Activated T-cell treated with anti-CD3 and anti-CD28 coated beads, Interleukin-2, amount 50 U/mL, for 1 hour (primary cell): ENCODE results near the gene NR2F2.

Source experiments
- DNase-seq: peaks from one replicate; pipeline ENCODE4 v3.0.0-alpha.2; 2020

Gene NR2F2

DNA sequence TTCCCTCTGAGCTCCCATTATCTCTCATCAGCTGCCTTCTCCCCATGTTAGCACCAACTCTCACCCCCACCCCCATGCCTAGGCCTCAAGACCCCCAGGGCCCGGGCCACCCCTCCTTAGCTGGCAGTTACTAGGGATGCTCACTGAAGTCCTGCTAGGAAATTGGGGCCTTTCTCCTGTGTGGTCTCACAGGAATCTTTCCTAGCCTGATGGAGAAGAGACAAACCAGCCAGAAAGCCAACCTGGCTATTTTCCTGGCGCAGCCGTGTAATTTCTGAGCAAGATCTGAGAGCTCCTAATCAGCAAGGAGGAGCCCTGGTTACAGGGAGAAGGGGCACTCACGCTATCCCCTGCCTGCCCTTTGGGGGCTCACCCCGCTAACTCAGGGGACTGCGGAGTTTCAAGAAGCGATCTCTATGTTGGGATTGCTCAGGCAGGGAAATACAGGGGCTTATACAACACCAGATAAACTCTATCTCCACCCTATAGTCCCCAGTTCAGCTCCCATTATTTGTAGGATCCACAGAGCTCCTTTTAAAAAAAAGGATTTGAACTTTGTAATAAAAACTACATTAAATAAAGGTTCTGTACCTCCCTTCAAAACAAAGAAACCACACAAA, 25.2 kb downstream of the NR2F2 start:
- DNase-seq, result no peak

DNA sequence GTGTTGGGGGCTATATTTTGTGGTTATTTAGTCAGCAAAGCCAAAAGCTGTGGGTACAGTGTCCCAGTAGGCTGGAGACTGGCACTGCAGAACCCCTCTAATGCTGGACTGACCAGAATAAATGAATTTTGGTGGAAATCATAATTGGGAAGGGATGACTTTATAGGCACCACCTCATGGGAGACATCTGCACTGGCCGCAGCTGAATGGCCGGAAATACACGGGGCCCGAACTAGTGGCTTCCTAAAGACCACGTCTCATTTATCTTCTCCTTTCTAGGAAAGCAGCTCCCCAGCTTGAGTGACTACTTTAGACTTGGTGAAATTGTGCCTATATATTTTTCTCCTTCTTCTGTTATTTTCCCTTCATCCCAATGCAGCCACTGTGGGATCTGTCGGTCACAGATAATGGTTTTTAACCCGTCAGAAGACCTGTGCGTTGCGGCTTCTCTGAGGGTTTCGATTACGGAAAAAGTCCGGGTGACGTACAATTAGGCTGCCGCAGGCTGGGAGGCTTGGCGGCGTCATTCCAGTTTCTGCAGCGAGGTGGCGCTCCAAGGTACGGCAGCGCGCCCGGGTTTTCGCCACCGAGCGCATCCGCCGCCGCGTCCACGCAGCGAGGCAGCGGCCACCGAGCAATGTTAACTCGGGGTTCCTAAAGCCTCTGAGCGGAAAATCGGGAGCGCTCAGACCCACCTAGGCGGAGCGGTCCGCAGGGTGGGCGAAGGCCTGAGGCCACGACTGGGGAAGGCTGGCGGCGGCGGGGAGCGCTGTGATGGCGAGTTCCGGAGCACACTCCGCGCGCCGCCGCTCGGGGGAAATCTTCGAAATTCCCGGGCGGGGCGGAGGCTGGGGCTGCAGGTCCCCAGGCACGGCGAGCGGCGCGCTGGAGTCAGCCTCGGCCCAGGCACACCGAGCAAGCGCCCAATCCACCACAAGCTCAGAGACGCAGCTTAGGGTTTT, 26.3 kb downstream of the NR2F2 start:
- DNase-seq, result peak; percentile 72

DNA sequence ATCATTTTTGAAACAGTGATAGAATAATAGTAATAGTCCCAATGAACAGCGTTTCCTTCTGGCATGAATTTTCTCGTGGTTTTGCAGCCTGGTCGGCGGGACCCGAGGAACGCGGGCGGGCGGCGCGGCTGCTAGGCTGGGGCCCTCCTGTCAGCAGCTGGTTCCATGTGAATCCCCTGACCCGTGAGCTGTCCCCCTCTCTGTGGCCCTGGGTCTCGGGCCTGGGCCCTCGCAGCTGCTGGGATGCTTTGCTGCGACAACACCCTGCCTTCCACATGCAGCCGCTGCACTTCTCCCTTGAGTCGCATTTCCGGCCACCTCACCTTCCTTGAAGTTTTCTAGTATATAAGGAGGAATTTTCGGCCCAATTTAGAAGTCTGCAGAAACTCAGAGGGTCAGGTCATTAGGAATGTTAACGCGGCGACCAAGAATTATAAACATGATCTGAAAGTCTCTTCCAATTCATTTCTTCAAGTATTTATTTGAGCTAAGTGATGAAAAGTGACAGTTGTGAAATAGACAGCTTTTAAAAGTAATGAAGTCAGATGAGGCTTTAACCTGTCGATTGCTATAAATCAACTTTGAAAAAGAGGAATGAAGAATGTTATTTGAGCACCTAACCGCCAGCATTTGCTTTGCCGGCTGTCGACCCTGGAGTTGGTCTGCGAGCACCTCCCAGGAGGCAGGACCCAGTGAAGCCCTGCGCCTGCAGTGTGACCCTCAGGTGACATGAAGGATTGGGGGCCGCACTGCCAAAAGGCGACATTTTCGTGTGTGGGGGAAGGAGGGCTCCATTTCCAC, 27.7 kb downstream of the NR2F2 start:
- DNase-seq, result no peak

DNA sequence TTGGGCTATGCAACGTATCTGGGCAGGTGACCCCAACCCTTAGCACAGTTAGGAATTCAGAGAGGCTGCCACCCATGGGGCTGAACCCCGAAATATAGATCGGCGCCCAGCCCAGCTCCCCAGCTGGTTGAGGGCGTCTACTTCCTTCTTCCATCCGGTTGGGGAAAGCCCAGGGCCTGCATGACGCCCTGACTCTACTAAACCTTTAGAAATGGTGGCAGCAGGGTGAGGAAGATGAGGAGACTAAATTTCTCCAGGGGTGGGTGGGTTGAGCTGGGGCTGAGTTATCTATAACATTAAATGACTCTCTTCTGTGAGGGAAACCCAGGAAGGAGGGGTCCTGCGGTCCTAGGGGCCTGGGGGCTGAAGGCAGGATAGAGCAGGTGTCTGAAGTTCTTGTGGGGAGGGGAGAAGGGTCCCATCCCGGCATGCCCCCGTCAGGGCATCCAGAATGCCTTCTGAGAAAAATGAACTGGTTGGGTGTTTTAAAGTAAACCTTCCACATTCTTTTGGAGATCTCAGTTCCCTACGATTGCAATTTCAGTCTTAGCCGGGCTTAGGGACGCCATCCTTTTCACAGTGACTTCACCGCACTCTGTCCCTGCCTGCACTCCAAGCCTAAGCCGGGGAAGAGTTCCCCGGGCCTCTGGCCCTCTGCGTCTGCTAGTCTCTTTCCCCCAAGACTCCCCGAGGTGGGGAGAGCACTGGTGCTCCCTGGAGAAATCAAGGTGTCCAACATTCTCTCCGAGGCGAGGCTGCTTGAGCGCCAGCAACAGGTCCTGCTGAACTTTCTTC, 28.5 kb downstream of the NR2F2 start:
- no peak for DNase-seq

DNA sequence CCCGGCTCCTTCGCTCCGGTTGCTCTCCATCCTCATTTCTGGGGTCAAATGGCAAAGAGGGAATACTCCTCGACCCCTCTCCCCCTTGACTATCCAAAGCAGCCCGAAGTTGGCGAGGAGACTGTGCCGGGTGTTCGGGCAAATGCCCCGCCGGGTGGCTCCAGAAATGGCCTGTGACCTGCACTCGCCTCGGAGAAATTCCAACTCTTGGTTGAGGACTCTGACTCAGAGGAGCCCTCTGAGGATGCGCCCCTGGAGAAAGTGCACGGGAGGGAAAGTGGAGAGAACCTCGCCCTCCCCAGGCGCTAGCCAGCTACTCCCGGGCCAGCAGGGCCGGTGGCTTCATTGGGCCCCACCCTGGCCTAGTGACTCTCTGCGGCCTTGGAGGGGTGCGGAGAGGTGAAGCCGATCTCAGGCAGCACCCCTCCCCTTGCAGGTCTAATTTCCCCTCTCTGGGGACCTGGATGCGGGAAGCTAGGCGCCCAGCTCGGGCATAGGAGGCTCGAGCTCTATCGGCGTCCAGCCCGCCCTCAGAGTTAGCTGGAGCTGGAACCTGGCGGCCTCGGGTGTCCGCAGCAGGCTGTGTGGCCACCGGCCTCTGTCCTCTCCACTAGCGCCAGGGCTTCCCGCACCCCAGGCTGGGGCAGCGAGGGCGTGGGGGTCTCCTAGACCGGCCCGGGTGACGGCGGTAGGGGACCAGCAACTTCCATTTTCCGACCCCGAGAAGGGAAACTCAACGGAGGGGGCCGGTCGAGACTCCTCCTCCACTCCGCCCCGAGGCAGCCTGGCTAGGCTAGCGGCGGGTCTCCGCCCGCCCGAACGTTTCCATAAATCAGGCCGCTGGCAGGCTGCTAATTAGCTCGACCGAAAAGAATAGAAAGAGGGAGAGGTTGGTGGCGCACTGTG, 29.4 kb downstream of the NR2F2 start:
- DNase-seq, result no peak

DNA sequence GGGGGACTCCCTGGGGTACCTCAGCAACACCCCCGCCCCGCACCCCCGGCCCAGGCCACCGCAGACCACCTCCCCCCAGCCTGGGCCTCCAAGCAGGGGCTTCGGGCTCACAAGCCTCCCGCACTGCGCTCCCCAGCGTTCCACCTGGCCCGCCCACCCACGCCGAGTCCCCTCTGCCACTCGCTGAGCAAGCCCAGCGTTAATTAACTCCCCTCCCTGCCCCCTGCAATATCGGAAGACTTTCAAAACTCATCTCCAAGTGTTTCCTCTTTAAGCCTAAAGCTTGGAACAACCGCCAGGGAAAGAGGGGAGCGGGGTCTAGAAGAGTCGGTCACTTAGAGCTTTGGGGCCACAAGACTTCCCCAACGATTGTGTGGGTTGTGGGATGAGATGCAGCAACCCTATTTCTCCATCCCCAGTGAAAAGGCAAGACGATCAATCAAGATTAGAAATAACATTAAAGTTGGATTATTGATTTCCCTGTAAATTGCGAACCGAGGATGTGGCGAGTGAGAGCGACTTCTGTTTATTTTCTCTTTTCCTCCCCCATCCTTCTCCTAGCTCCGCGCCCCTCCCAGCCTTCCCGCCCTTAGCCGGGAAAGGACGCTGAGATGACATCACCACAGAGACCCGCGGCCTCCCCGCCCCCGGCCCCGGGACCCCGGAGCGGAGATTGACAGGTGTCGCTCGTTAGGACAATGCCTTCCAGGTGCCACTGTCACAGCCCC, 30.2 kb downstream of the NR2F2 start:
- DNase-seq, result no peak

DNA sequence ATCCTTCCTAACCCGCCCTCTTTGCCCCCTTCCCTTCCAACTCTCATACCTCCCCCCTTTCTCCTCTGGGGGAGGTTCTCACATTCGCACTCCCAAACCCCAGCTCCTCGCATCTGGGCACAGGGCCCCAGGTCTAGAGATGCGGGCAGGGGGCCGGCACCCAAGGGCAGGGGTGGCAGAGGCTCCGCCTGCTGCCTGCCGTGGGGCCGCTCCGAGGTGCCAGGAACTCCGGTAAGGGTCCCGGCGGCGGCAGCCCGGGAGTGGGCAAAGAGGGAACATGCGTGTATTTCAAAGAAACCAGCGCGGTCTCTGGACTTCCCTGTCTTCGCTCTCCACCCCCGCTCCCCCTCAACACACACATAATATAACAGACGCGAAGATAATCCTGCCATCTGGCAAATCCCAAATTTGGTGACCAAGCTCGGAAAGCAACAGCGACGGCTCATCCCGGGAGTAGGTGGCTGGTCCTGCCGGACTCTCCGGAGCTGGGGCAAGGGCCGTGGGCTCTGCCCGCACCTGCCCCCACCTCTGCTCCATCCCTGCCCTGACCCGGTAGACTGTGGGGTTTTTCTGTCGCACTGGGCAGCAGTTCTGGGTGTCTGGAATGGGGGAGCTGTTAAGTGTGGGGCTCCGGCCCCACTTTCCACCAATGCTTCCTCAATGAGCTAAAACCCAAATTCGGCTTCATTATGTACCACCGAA, 31.0 kb downstream of the NR2F2 start:
- DNase-seq, result no peak

DNA sequence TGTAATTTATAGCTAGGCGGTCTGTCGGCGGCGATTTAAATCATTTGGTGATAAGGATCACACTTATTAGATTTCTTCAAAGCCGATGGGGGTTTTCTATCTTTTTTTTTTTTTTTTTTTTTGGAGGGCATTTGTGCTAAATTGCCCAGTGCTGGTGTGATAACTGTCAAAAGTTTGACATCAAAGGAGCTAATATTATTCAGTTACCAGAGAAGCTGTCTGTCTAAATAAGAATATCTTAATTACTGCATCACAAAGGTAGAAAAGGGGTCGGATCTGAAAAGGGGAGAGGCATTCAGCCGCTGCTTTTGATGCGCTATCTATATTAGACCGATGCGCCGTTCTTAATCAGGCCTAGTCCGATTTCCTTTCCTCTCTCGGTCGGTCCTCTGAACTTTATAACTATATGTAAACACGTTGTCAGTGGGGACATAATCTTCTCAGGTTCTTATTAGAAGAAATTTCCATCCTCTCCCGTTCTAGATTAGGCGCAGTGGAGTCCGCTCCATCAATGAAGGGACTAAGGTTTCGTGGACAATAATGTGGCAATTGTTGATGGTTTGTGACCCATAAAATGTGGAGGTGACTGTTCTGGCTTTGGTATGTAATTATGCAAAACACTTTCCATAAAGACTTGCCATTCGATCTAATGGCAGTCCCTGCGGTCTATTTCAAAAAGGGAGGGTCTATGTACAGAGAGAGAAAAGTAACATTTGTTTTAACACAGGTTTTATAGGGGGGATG, 31.7 kb downstream of the NR2F2 start:
- no peak for DNase-seq

DNA sequence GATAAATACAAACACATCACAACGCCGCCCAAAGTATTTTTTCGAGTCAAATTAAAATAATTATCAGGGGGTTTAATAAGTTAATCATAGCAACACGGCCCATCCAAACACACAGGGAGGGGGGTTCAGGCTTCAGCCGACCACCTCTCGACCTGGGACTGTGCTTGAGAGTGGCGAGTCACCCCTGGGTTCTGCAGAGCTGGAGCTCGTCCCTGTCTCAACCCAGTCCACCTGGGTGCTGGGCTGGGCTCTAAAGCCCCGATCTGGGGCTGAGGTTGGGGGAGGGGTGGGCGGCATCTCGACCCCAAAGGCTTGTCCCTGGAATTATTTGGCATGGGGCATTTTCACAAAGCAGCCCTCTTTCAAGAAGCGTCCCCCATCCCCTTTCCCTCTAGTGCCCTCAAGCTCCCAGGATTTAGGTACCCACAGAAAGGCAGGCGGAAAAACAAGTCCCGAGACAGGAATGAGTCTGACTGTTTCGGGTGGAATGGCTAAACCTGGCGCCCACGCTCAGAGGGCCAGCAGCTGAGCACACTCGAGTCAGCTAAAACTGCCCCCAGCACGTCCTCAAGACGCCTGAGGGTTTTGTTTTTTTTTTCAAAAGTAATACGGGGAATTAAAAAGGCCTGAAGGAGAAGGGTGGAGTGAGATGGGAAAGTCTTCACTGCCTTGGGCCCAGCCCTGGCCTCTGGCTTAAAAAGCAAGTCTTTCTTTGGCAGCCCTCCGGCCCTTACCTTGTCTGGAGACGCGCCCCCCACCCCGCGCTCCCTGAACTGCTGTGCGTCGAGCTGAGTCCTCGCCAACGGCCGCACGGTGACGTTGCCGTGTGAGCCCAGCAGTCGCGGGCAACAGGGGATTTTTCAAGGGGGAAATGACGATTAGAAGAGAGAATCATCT, 32.5 kb downstream of the NR2F2 start:
- no peak for DNase-seq

DNA sequence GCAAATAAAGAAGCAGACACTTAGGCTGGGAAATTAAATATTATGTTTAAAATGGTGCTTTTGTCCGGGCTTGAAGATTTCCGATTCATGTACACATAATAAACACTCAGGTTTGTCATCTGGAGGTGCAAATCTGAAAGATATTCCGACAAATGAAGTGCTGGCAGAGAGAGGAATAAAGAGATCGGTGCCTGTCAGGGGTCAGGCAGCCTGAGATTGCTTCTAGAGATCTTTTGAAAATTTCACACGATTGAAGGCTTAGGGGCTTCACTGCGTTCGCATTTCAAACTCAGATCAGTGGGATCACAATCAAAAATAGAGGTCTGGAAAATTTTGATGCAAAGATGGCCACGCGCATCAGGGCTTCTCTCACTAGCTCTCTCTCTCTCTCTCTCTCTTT, 33.2 kb downstream of the NR2F2 start:
- DNase-seq, result no peak

DNA sequence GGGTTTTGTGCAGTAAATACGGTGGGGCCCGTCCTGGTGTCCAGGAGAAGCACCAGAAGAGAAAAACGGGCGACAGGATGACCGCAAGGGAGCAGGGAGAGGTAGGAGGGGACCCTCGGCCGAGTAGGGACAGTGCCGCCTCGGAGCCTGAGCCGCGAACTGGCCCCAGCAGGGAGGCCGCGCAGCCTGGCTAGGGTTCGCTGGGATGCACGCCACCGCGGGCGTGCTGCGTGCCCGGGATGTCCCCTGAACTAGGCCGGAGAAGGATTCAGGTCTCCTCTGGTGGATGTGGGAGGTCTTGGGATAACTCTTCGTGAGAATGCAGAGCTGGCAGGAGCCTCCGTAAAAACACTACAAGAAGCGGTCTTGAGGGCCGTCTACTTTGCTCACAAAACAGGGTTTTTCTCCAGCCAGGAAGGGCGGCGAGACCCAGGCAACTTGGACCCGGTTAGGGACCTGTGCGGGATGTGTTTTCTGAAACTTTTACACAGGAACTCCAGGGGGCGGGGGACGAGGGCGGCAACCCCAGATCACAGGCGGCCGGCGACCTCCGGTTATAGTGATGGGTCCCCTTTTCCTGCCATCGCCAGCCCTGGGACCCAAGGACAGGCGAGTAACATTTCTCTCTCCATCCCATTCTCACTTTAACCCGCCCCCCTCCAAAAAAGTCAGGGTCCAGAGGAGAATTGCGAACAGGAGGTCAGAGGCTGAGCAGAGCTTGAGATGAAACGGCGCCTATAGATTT, 35.5 kb downstream of the NR2F2 start:
- no peak for DNase-seq

DNA sequence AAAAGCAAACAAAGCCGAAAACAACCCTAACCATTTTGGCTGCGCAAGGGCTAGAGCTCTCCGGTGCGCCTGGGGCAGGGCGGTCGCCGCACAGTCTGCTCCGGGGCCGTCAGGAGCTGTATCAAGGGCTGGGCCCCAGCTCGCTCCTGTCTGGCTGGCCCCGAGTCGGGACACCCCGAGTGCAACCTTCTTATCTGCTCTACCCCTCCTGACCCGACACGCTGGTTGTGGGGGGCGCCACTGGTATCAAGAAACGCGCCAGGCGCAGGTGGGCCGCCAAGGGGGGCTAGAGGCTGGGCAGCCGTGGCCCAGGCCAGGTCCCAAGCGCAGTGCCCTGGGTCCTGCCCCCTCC, 36.0 kb downstream of the NR2F2 start:
- no peak for DNase-seq

DNA sequence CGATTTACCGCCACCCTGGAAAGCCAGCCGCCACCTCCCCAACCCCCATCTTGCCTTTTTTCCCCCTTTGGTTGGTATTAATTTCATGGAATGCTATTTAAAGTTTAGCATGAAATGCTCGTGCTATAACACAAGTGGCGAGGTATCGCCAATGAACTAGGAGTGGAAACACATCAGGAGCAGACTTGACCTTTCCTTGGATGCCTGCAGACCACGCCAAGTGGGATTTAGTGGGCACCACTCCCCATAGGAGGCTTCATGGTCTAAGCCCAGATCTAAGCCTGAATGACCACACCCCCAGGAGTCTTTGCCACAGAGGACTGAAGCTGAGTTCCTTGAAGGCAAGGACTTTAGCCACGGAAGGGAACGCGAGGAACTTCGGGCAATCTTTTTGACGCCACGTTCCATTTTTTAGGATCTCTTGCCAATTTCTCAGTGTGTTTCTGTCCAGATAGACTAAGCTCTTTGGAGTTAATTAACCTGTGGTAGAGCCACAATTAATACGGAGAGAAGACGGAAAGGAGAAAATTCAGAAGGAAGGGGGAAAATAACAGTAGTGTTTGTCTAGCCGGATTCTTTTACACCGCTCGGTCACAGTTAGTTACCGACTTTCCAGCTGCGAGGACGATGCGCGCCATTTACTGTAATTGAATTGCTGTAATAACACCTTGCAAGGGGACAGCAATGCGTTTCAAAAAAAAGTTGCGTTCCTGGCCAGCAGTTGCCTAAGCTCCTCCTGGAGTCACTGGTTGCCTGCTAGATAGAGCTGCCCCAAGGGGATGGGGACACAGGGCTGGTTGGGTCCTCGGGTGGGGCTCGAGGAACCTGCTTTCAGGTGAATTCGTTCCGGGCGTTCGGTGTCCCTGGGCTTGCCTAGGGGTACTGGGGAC, 37.1 kb downstream of the NR2F2 start:
- no peak for DNase-seq

DNA sequence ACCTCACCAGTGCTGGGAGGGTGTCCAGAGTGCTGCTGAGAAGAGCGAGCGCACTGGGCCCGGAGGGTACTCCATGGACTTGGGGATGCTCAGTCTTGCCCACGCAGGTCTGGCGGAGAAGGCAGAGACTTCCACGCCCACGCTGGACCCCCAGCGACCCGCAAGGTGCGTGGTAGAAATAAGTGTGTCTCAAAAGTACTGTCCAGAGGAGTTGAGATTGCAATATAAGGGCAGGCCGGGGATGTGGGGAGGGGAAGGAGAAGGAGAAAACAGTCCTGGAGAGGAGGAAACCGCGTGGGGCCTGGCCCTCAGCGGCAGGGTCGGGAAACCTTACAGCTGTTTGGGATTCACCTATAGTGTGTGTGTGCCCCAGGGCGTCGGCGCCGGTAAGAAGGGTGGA, 38.9 kb downstream of the NR2F2 start:
- DNase-seq, result no peak

DNA sequence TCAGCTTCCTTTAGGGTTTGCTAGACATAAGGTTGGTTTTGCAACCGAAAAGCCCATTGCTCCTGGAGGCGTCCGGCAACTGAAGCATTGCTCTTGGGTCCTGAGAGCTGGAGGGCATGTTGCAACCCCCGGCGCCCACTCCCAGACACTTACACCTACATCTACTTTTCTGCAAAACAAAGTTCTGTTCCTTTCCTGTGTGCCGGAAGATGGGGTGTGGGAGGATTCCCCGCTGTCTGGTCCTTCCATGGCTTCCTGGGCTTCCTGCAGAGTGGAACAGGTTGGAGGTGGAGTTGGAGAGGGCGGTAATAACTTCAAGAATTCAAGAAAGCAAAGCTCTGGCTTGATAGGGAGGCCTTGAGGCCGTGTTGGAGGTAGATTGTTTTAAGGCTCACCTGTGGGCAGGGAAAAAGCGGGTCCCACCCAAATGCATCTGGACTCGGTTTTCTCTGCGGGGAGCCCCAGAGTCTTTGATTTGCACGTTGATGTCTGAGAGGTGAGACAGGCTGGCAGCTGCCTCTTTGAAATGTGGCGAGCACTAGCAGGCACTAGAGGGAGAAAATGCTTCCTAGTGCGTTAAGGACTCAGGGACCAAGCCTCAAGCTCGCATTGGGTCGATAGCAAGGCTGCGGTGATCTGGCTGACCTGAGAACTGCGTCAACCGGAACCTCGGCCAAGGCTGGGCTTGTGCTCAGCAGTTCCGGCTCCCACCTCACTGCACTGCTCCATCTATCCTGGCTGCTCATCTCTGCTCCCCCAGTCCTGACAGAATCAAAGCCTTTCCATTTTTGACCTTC, 39.5 kb downstream of the NR2F2 start:
- DNase-seq, result no peak

DNA sequence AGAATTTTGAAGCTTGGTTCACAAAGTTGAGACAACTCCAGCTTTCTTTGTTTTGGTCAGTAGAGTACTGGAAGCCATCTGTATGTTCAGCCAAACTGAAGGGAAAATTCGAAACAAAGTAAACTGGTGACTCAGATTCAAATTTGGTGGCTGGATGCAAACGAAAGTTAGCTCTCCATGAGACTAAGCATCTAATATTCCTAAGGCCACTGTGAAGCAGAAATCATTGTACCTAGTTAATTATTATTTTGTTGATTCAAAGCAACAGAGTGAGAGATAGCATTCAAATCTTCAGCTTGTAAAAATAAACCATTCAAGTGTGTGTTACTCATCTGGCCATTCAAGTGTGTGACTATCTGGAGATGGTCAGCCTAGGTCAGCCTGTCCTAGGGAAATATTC, 42.1 kb downstream of the NR2F2 start:
- DNase-seq, result no peak
